Prostate gland (tissue), 2 donors: ENCODE results near the gene CCDC97.

Source experiments
- POLR2A ChIP-seq: fragments of 450-650 bp; IDR thresholded peaks from one replicate; pipeline ENCODE4 v1.6.1; 2016; ENCODE audit warnings: antibody characterized with exemption, mild to moderate bottlenecking
- POLR2AphosphoS5 ChIP-seq: sonication (generic); formaldehyde crosslinking; IDR thresholded peaks from one replicate; pipeline ENCODE4 v1.6.1; 2017; ENCODE audit warnings: antibody characterized with exemption
- TF ChIP-seq, protein P1 (sequence below), 4 experiments: fragments of 200-600 bp in 2 of 4; fragments of 450-650 bp in 2 of 4; sonication (generic) in 2 of 4; IDR thresholded peaks; 1 replicate in 3 of 4; 2 replicates in 1 of 4; pipeline ENCODE4 v1.5.1; 2016 to 2019; ENCODE audit warnings: antibody characterized with exemption in 4 of 4, mild to moderate bottlenecking in 2 of 4, moderate library complexity in 2 of 4

GRCh38 chr19:41318696-41319499 lies 8.9 kb downstream of the CCDC97 start:
- TF ChIP-seq, protein P1, sequence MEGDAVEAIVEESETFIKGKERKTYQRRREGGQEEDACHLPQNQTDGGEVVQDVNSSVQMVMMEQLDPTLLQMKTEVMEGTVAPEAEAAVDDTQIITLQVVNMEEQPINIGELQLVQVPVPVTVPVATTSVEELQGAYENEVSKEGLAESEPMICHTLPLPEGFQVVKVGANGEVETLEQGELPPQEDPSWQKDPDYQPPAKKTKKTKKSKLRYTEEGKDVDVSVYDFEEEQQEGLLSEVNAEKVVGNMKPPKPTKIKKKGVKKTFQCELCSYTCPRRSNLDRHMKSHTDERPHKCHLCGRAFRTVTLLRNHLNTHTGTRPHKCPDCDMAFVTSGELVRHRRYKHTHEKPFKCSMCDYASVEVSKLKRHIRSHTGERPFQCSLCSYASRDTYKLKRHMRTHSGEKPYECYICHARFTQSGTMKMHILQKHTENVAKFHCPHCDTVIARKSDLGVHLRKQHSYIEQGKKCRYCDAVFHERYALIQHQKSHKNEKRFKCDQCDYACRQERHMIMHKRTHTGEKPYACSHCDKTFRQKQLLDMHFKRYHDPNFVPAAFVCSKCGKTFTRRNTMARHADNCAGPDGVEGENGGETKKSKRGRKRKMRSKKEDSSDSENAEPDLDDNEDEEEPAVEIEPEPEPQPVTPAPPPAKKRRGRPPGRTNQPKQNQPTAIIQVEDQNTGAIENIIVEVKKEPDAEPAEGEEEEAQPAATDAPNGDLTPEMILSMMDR (IDR thresholded peaks at IDR 0.05): no peak
- TF ChIP-seq POLR2AphosphoS5 (no peak), POLR2A (no peak)
